ENCODE results near the gene LYRM2. TPM values are rescaled to one million over a fixed set of nuclear protein-coding genes. Genes with fewer than 3 reads are reported as not detected.

Gene LYRM2
- total RNA-seq, 4 donors from 2014 or later, result 8.1 to 19.5 (median 14.4) TPM

GRCh38 chr6:89584539-89584938 is 54.0 kb downstream of the LYRM2 start:
- Histone ChIP-seq H3K27me3 (no peaks in the 10 kb centered on the region), H3K4me1 (peaks cover 3% of the 10 kb centered on the region)

GRCh38 chr6:89583559-89583958 is 55.0 kb downstream of the LYRM2 start:
- Histone ChIP-seq H3K9me3 (no peaks in the 10 kb centered on the region), H3K4me3 (no peak overlapping the region), H3K4me1 (peaks cover 3% of the 10 kb centered on the region), H3K36me3 (no peaks in the 10 kb centered on the region), H3K27me3 (no peaks in the 10 kb centered on the region), H3K27ac (no peak overlapping the region)
- no peak for DNase-seq (ENCODE audit: low spot score in 2 of 2)
- no peak for TF ChIP-seq POLR2AphosphoS5 (IDR thresholded peaks at IDR 0.05)
- no peak for TF ChIP-seq EP300 (IDR thresholded peaks at IDR 0.05)
- TF ChIP-seq POLR2A (IDR thresholded peaks at IDR 0.05), result no peak
- no peak for TF ChIP-seq CTCF (IDR thresholded peaks at IDR 0.05)
- WGBS, result 85% methylated on average over 2 of the region's 2 CpGs

More at GRCh38 chr6:89584539-89584938, 54.0 kb downstream of the LYRM2 start:
- DNase-seq (ENCODE audit: low spot score in 2 of 2), result no peak
- H3K4me3 ChIP-seq, result no peak overlapping the region
- TF ChIP-seq EP300 (IDR thresholded peaks at IDR 0.05), result no peak
- TF ChIP-seq CTCF (IDR thresholded peaks at IDR 0.05), result no peak
- no peak for TF ChIP-seq POLR2A (IDR thresholded peaks at IDR 0.05)
- TF ChIP-seq POLR2AphosphoS5 (IDR thresholded peaks at IDR 0.05), result no peak
- WGBS, result 90% methylated on average over 3 of the region's 3 CpGs
- H3K36me3 ChIP-seq, result no peaks in the 10 kb centered on the region
- no peak overlapping the region for H3K27ac ChIP-seq
- no peaks in the 10 kb centered on the region for H3K9me3 ChIP-seq

GRCh38 chr6:89582669-89583325 is 55.8 kb downstream of the LYRM2 start:
- TF ChIP-seq EP300 (IDR thresholded peaks at IDR 0.05), result no peak
- no peak for TF ChIP-seq POLR2AphosphoS5 (IDR thresholded peaks at IDR 0.05)
- TF ChIP-seq CTCF (IDR thresholded peaks at IDR 0.05), result no peak
- no peak for TF ChIP-seq POLR2A (IDR thresholded peaks at IDR 0.05)
- H3K4me1 ChIP-seq, result peaks cover 3% of the 10 kb centered on the region
- H3K27ac ChIP-seq, result no peak overlapping the region
- H3K4me3 ChIP-seq, result no peak overlapping the region
- H3K27me3 ChIP-seq, result no peaks in the 10 kb centered on the region
- H3K9me3 ChIP-seq, result no peaks in the 10 kb centered on the region
- WGBS, result 72% methylated on average over 4 of the region's 4 CpGs
- H3K36me3 ChIP-seq, result no peaks in the 10 kb centered on the region
- no peak for DNase-seq (ENCODE audit: low spot score in 2 of 2)

- no peaks in the 10 kb centered on the region for H3K36me3 ChIP-seq
- DNase-seq (ENCODE audit: low spot score in 2 of 2), result no peak
- no peak overlapping the region for H3K27ac ChIP-seq
- 86% methylated on average over 4 of the region's 4 CpGs for WGBS
- peaks cover 3% of the 10 kb centered on the region for H3K4me1 ChIP-seq
- H3K27me3 ChIP-seq, result no peaks in the 10 kb centered on the region
- TF ChIP-seq POLR2A (IDR thresholded peaks at IDR 0.05) (no peak), POLR2AphosphoS5 (IDR thresholded peaks at IDR 0.05) (no peak), CTCF (IDR thresholded peaks at IDR 0.05) (no peak), EP300 (IDR thresholded peaks at IDR 0.05) (no peak)
- H3K4me3 ChIP-seq, result no peak overlapping the region
- H3K9me3 ChIP-seq, result no peaks in the 10 kb centered on the region
Measured at GRCh38 chr6:89581689-89582088, 56.9 kb downstream of the LYRM2 start.

- WGBS, result 87% methylated on average over 3 of the region's 3 CpGs
- no peak for TF ChIP-seq EP300 (IDR thresholded peaks at IDR 0.05)
- no peak for TF ChIP-seq CTCF (IDR thresholded peaks at IDR 0.05)
- TF ChIP-seq POLR2A (IDR thresholded peaks at IDR 0.05), result no peak
- TF ChIP-seq POLR2AphosphoS5 (IDR thresholded peaks at IDR 0.05), result no peak
- Histone ChIP-seq H3K36me3 (no peaks in the 10 kb centered on the region), H3K27ac (no peak overlapping the region), H3K4me3 (no peak overlapping the region), H3K4me1 (peaks cover 3% of the 10 kb centered on the region), H3K9me3 (no peaks in the 10 kb centered on the region), H3K27me3 (no peaks in the 10 kb centered on the region)
- DNase-seq (ENCODE audit: low spot score in 2 of 2), result no peak
Measured at GRCh38 chr6:89580997-89581666, 57.4 kb downstream of the LYRM2 start.

All from suprapubic skin (tissue), 4 donors.